Smooth muscle cell (in vitro differentiated cells): ENCODE results near the gene TMEM39B. TPM values are rescaled to one million over a fixed set of nuclear protein-coding genes. Genes with fewer than 3 reads are reported as not detected.
"Not testable (repeated sequence)": the region's sequence is repeated elsewhere in the genome, so short reads cannot be mapped to it uniquely, and the experiment has no call there.

Experiments
- DNase-seq: peaks from one replicate; lab custom pipeline; 2025; ENCODE audit not compliant: unreplicated experiment; lab: John Stamatoyannopoulos, UW
- H2AFZ ChIP-seq: fragments of 200-600 bp; sonication (generic); 2 replicates; pipeline ENCODE4 v1.6.0; 2016; ENCODE audit warnings: antibody characterized with exemption, low read depth, mild to moderate bottlenecking
- H3F3A ChIP-seq: fragments of 200-600 bp; sonication (generic); 2 replicates; pipeline ENCODE4 v1.6.0; 2017; ENCODE audit warnings: antibody characterized with exemption, low read depth
- H3K27ac ChIP-seq: fragments of 200-600 bp; sonication (generic); 2 replicates; pipeline ENCODE4 v1.5.1; 2016; ENCODE audit warnings: low read depth, mild to moderate bottlenecking
- H3K27me3 ChIP-seq: fragments of 200-600 bp; sonication (generic); 2 replicates; pipeline ENCODE4 v1.6.1; 2016; ENCODE audit warnings: low read depth, mild to moderate bottlenecking
- H3K36me3 ChIP-seq: fragments of 200-600 bp; sonication (generic); 2 replicates; pipeline ENCODE4 v1.5.1; 2016; ENCODE audit warnings: low read depth
- H3K4me1 ChIP-seq: fragments of 200-600 bp; sonication (generic); 2 replicates; pipeline ENCODE4 v1.5.1; 2016; ENCODE audit warnings: low read depth
- H3K4me2 ChIP-seq: fragments of 200-600 bp; sonication (generic); 2 replicates; pipeline ENCODE4 v1.6.0; 2016; ENCODE audit warnings: mild to moderate bottlenecking
- H3K4me3 ChIP-seq: fragments of 200-600 bp; sonication (generic); 2 replicates; pipeline ENCODE4 v1.5.1; 2016; ENCODE audit warnings: mild to moderate bottlenecking
- H3K79me2 ChIP-seq: fragments of 200-600 bp; sonication (generic); 2 replicates; pipeline ENCODE4 v1.6.0; 2016; ENCODE audit warnings: low read depth, mild to moderate bottlenecking
- H3K9ac ChIP-seq: fragments of 200-600 bp; sonication (generic); 2 replicates; pipeline ENCODE4 v1.6.0; 2016; ENCODE audit warnings: low read depth
- H3K9me3 ChIP-seq: fragments of 200-600 bp; sonication (generic); replicated peaks from 2 replicates; pipeline ENCODE4 v1.5.1; 2016; ENCODE audit warnings: low read depth
- H4K20me1 ChIP-seq: fragments of 200-600 bp; sonication (generic); 2 replicates; pipeline ENCODE4 v1.6.0; 2016; ENCODE audit warnings: low read depth
- WGBS: methylation state at CpG from one replicate; pipeline ENCODE4 v1.1.7; 2016; ENCODE audit warnings: low lambda C conversion rate; 5-methylcytosine and 5-hydroxymethylcytosine counted together
- polyA plus RNA-seq: library from polyadenylated mRNA; unstranded; fragments of >200 nt; fragmentation: Nextera tagmentation; extraction: Ambion mirVana; gene quantifications from 2 replicates; pipeline ENCODE4 v1.2.1, GENCODE V29; 2016
- total RNA-seq: library from RNA; depleted of rRNA; stranded (reverse); fragments of >200 nt; gene quantifications from 2 replicates; pipeline ENCODE4 v1.2.3, GENCODE V29; 2014
- TF ChIP-seq, protein P1 (sequence below): fragments of 200-600 bp; sonication (generic); IDR thresholded peaks from 2 replicates; pipeline ENCODE4 v1.5.1; 2017; ENCODE audit warnings: borderline replicate concordance, mild to moderate bottlenecking, antibody characterized with exemption; ENCODE audit not compliant: insufficient read depth, poor library complexity, severe bottlenecking

TMEM39B gene
- total and polyA plus RNA-seq, 2 experiments from 2014 or later: 7.5 to 9.4 TPM

- Histone ChIP-seq H3K4me1 (no peaks in the 10 kb centered on the region), H3K79me2 (peaks cover 5% of the 10 kb centered on the region), H3K9ac (no peak overlapping the region), H2AFZ (no peak overlapping the region), H3K27me3 (no peaks in the 10 kb centered on the region), H3F3A (no peaks in the 10 kb centered on the region), H4K20me1 (no peaks in the 10 kb centered on the region), H3K27ac (no peak overlapping the region), H3K4me3 (no peak overlapping the region), H3K9me3 (no peaks in the 10 kb centered on the region), H3K4me2 (no peak overlapping the region), H3K36me3 (peaks cover 11% of the 10 kb centered on the region)
- 96% methylated on average over 1 of the region's 1 CpG for WGBS
- TF ChIP-seq, protein P1, sequence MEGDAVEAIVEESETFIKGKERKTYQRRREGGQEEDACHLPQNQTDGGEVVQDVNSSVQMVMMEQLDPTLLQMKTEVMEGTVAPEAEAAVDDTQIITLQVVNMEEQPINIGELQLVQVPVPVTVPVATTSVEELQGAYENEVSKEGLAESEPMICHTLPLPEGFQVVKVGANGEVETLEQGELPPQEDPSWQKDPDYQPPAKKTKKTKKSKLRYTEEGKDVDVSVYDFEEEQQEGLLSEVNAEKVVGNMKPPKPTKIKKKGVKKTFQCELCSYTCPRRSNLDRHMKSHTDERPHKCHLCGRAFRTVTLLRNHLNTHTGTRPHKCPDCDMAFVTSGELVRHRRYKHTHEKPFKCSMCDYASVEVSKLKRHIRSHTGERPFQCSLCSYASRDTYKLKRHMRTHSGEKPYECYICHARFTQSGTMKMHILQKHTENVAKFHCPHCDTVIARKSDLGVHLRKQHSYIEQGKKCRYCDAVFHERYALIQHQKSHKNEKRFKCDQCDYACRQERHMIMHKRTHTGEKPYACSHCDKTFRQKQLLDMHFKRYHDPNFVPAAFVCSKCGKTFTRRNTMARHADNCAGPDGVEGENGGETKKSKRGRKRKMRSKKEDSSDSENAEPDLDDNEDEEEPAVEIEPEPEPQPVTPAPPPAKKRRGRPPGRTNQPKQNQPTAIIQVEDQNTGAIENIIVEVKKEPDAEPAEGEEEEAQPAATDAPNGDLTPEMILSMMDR: no peak
- DNase-seq: no peak
These were observed 9.3 kb downstream of the TMEM39B start for GRCh38 chr1:32082022-32082421.

GRCh38 chr1:32086381-32086780 is 13.6 kb downstream of the TMEM39B start:
- H3K27ac ChIP-seq, H3K9me3 ChIP-seq, DNase-seq, H3F3A ChIP-seq, H3K27me3 ChIP-seq, H3K79me2 ChIP-seq, H3K4me1 ChIP-seq, H3K4me2 ChIP-seq, H3K4me3 ChIP-seq, H2AFZ ChIP-seq, H4K20me1 ChIP-seq, H3K9ac ChIP-seq: not testable (repeated sequence)
- H3K36me3 ChIP-seq: peaks cover 10% of the 10 kb centered on the region
- WGBS: 100% methylated on average over 2 of the region's 2 CpGs

DNA sequence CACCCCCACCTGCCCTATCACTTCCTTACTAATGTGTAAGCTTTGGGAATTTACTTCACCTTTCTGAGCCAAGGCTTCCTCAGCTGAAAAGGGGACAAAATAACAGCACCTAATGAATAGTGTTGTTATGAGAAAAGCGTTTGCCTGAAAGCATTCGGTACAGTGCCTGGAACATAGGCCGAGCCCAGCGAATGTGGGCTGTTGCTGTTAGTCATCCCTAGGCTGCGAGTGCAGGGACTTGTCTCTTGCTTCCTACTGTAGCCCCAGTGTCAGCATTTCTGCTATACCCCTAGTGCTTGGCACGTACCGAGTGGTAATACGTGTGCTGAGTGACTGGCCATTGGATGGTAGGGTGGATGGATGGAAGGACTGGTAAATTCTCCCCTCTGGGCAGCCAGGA is 18.4 kb downstream of the TMEM39B start:
- Histone ChIP-seq H2AFZ (no peak overlapping the region), H3K4me2 (no peak overlapping the region), H3K9ac (no peak overlapping the region), H3K79me2 (no peaks in the 10 kb centered on the region), H3F3A (no peaks in the 10 kb centered on the region), H3K27me3 (no peaks in the 10 kb centered on the region), H4K20me1 (peaks cover 5% of the 10 kb centered on the region), H3K4me3 (no peak overlapping the region), H3K27ac (no peak overlapping the region), H3K4me1 (no peaks in the 10 kb centered on the region), H3K36me3 (peaks cover 7% of the 10 kb centered on the region), H3K9me3 (no peaks in the 10 kb centered on the region)
- TF ChIP-seq, protein P1: no peak
- WGBS: 97% methylated on average over 8 of the region's 8 CpGs
- DNase-seq: no peak

DNA sequence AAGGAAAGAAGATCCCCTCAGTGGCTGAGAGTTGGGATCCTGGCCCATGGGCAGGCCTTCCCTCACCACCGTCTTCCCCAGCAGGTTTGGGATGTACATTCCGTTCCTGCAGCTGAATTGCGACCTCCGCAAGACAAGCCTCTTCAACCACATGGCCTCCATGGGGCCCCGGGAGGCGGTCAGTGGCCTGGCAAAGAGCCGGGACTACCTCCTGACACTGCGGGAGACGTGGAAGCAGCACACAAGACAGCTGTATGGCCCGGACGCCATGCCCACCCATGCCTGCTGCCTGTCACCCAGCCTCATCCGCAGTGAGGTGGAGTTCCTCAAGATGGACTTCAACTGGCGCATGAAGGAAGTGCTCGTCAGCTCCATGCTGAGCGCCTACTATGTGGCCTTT is 18.9 kb downstream of the TMEM39B start:
- Histone ChIP-seq H3K4me3 (no peak overlapping the region), H4K20me1 (peaks cover 5% of the 10 kb centered on the region), H2AFZ (no peak overlapping the region), H3K4me2 (no peak overlapping the region), H3K27me3 (no peaks in the 10 kb centered on the region), H3K36me3 (peaks cover 7% of the 10 kb centered on the region), H3F3A (no peaks in the 10 kb centered on the region), H3K4me1 (no peaks in the 10 kb centered on the region), H3K27ac (no peak overlapping the region), H3K79me2 (no peaks in the 10 kb centered on the region), H3K9me3 (no peaks in the 10 kb centered on the region), H3K9ac (no peak overlapping the region)
- no peak for DNase-seq
- TF ChIP-seq, protein P1: no peak
- WGBS: 99% methylated on average over 15 of the region's 15 CpGs
